ENCODE data around the gene IL11. TPM values are rescaled to one million over a fixed set of nuclear protein-coding genes. Genes with fewer than 3 reads are reported as not detected.

The IL11 gene
- total RNA-seq, 1 donor from 2014 or later, result 0.06 TPM

DNA sequence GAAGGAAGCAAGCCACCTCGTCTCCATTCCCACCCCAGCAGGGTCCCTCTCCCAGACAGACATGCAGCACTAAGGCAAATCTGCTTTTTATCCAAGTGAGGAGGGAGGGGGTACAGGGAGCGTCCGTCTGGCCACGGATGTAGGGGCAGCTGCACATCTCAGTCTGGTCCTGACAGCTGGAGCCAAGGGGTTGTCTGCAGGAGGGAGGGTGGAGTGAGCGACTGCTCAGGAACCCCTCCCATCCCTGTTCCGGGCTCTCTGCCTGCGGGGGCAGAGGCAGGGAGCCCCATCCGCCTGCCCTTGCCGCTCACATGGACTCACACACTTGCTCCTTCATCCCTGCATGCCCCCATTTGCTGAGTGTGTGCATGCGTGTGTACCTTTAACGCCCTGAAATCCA, 8.9 kb upstream of the IL11 start:
- no peak overlapping the region for H3K27ac ChIP-seq
- no peak overlapping the region for H3K4me3 ChIP-seq
- no peaks in the 10 kb centered on the region for H3K9me3 ChIP-seq (ENCODE audit: low read depth)
- Mint-ChIP-seq H3K4me1 (peaks cover 19% of the 10 kb centered on the region), H3K27me3 (ENCODE audit: insufficient read depth, low read depth) (peaks cover 24% of the 10 kb centered on the region), H3K27ac (no peak overlapping the region), H3K9me3 (peaks cover 4% of the 10 kb centered on the region), H3K4me3 (no peak overlapping the region), H3K36me3 (no peaks in the 10 kb centered on the region)
- peaks cover 41% of the 10 kb centered on the region for H3K4me1 ChIP-seq
- H4K20me1 ChIP-seq (ENCODE audit: low read depth), result no peaks in the 10 kb centered on the region
- TF ChIP-seq EZH2 (IDR thresholded peaks at IDR 0.05), result no peak
- no peak for DNase-seq (ENCODE audit: low spot score)
- H3K36me3 ChIP-seq, result no peaks in the 10 kb centered on the region
- no peak overlapping the region for H3K4me2 ChIP-seq
- peaks cover 54% of the 10 kb centered on the region for H3K27me3 ChIP-seq
- no peak overlapping the region for H2AFZ ChIP-seq (replicated peaks)
- peaks cover 30% of the 10 kb centered on the region for H3F3A ChIP-seq (ENCODE audit: low read depth)
- no peaks in the 10 kb centered on the region for H3K79me2 ChIP-seq (ENCODE audit: low read depth)
- no peak overlapping the region for H3K9ac ChIP-seq

- Histone ChIP-seq H3K4me2 (peak overlapping the region; percentile 84), H3K4me3 (peak overlapping the region; percentile 39), H3K4me1 (peaks cover 42% of the 10 kb centered on the region), H3K27ac (no peak overlapping the region), H3K9me3 (ENCODE audit: low read depth) (no peaks in the 10 kb centered on the region), H3K9ac (no peak overlapping the region), H3K79me2 (ENCODE audit: low read depth) (no peaks in the 10 kb centered on the region), H3F3A (ENCODE audit: low read depth) (peaks cover 30% of the 10 kb centered on the region), H4K20me1 (ENCODE audit: low read depth) (no peaks in the 10 kb centered on the region), H3K36me3 (no peaks in the 10 kb centered on the region), H3K27me3 (peaks cover 61% of the 10 kb centered on the region), H2AFZ (replicated peaks) (peak overlapping the region; percentile 73)
- TF ChIP-seq EZH2phosphoT487 (IDR thresholded peaks at IDR 0.05) (no peak), EZH2 (IDR thresholded peaks at IDR 0.05) (no peak)
- TF ChIP-seq, protein P1, sequence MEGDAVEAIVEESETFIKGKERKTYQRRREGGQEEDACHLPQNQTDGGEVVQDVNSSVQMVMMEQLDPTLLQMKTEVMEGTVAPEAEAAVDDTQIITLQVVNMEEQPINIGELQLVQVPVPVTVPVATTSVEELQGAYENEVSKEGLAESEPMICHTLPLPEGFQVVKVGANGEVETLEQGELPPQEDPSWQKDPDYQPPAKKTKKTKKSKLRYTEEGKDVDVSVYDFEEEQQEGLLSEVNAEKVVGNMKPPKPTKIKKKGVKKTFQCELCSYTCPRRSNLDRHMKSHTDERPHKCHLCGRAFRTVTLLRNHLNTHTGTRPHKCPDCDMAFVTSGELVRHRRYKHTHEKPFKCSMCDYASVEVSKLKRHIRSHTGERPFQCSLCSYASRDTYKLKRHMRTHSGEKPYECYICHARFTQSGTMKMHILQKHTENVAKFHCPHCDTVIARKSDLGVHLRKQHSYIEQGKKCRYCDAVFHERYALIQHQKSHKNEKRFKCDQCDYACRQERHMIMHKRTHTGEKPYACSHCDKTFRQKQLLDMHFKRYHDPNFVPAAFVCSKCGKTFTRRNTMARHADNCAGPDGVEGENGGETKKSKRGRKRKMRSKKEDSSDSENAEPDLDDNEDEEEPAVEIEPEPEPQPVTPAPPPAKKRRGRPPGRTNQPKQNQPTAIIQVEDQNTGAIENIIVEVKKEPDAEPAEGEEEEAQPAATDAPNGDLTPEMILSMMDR (IDR thresholded peaks at IDR 0.05), result no peak
- Mint-ChIP-seq H3K4me3 (no peak overlapping the region), H3K4me1 (peaks cover 20% of the 10 kb centered on the region), H3K36me3 (no peaks in the 10 kb centered on the region), H3K27ac (no peak overlapping the region), H3K9me3 (peaks cover 4% of the 10 kb centered on the region), H3K27me3 (ENCODE audit: insufficient read depth, low read depth) (peaks cover 19% of the 10 kb centered on the region)
- DNase-seq (ENCODE audit: low spot score), result peak; percentile 66
Observed at GRCh38 chr19:55377356-55378131, 7.3 kb upstream of the IL11 start.

DNA sequence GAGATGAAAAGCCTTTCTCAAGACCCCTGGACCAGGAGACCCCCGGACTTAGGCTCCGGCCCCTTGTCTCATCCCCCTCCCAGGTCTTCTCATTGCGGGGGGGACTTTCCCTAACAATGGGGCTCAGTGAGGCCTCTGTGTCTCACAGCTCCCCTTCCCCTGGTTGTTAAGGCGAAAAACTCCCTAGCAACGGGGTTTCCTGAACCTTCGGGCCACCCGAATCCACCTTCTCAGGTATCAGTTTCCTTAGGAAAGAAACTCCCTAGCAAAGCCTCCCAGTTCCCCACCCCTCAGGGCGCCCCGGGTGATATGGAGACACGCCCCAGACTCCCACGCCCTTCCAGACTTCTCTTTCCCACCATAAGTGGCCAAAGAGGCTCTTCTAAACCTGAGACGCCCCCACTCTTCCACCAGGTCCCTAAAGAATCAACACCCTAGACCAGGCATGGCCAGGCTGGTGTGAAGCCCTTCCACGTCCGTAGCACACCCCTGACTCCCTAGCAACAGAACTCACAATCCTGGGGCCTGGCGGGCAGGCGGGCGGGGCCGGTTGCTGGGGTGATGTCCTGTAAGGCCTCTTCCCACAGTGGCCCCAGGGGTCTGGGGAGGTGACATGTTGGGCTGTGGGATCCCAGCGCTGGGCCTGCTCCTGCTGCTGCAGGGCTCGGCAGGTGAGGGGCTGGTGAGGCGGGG, 6.1 kb upstream of the IL11 start, which contains the start of gene TMEM190:
Gene TMEM190, plus strand, starts transcription at position 586 of the 693 bp plus-strand sequence. Its CDS starts 28 bp downstream, at position 614.
- H3K9me3 ChIP-seq (ENCODE audit: low read depth), result no peaks in the 10 kb centered on the region
- H3K9ac ChIP-seq, result no peak within 1 kb of the TSS
- peaks cover 24% of the 10 kb centered on the region for H3K4me1 Mint-ChIP-seq
- H3K27ac ChIP-seq, result no peak within 1 kb of the TSS
- H3K9me3 Mint-ChIP-seq, result no peaks in the 10 kb centered on the region
- peak; percentile 46 for DNase-seq (ENCODE audit: low spot score)
- H3K4me3 Mint-ChIP-seq, result no peak within 1 kb of the TSS
- H3K4me1 ChIP-seq, result peaks cover 42% of the 10 kb centered on the region
- H3K4me2 ChIP-seq, result peak within 1 kb of the TSS; percentile 84
- no peak within 1 kb of the TSS for H3K27ac Mint-ChIP-seq
- peaks cover 30% of the 10 kb centered on the region for H3F3A ChIP-seq (ENCODE audit: low read depth)
- no peaks in the 10 kb centered on the region for H3K36me3 ChIP-seq
- H3K27me3 Mint-ChIP-seq (ENCODE audit: insufficient read depth, low read depth), result peaks cover 25% of the 10 kb centered on the region
- peak within 1 kb of the TSS; percentile 73 for H2AFZ ChIP-seq (replicated peaks)
- no peaks in the 10 kb centered on the region for H3K79me2 ChIP-seq (ENCODE audit: low read depth)
- H4K20me1 ChIP-seq (ENCODE audit: low read depth), result no peaks in the 10 kb centered on the region
- H3K27me3 ChIP-seq, result peaks cover 65% of the 10 kb centered on the region
- TF ChIP-seq, protein P1 (IDR thresholded peaks at IDR 0.05), result no peak
- peak; percentile 33 for TF ChIP-seq EZH2 (IDR thresholded peaks at IDR 0.05)
- TF ChIP-seq EZH2phosphoT487 (IDR thresholded peaks at IDR 0.05), result no peak
- no peaks in the 10 kb centered on the region for H3K36me3 Mint-ChIP-seq
- peak within 1 kb of the TSS; percentile 39 for H3K4me3 ChIP-seq

All from neural progenitor cell (in vitro differentiated cells).